ENCODE data around the gene CHST15. TPM values are rescaled to one million over a fixed set of nuclear protein-coding genes. Genes with fewer than 3 reads are reported as not detected.

CHST15 gene
- total RNA-seq, 1 donor from 2014 or later = 148 TPM

DNA sequence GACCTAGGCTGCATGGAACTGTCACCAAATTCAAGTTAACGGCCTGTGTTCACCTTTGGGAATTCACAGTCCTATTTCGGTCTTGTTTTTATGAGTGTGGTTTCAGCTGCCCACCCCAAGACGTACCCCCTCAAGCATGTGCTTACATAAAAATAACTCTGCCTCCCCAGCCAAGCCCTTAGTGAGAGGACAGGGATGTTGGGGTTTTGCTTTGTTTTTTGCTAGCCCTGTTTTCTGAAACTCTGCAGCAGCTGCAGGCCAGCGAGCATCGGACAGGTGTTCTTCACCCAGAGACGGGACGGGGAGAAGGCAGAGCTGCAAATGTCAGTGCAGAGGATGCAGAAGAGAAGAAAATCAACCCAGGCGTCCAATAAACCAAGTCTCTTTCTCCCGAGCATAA, 13.5 kb downstream of the CHST15 start:
- Mint-ChIP-seq H3K4me3 (ENCODE audit: unreplicated experiment) (peak overlapping the region; percentile 47), H3K4me1 (ENCODE audit: unreplicated experiment) (peaks cover 54% of the 10 kb centered on the region), H3K36me3 (ENCODE audit: low read depth, unreplicated experiment) (peaks cover 9% of the 10 kb centered on the region), H3K27me3 (ENCODE audit: unreplicated experiment) (peaks cover 5% of the 10 kb centered on the region), H3K9me3 (ENCODE audit: unreplicated experiment) (no peaks in the 10 kb centered on the region), H3K27ac (ENCODE audit: unreplicated experiment) (no peak overlapping the region)
- no peak for DNase-seq (ENCODE audit: low spot score)
- TF ChIP-seq CTCF (IDR thresholded peaks at IDR 0.05; ENCODE audit: unreplicated experiment) = no peak

- H3K4me3 Mint-ChIP-seq (ENCODE audit: unreplicated experiment) = no peak overlapping the region
- TF ChIP-seq CTCF (IDR thresholded peaks at IDR 0.05; ENCODE audit: unreplicated experiment) = no peak
- peaks cover 13% of the 10 kb centered on the region for H3K36me3 Mint-ChIP-seq (ENCODE audit: low read depth, unreplicated experiment)
- H3K27ac Mint-ChIP-seq (ENCODE audit: unreplicated experiment) = no peak overlapping the region
- H3K9me3 Mint-ChIP-seq (ENCODE audit: unreplicated experiment) = no peaks in the 10 kb centered on the region
- H3K27me3 Mint-ChIP-seq (ENCODE audit: unreplicated experiment) = peaks cover 3% of the 10 kb centered on the region
- H3K4me1 Mint-ChIP-seq (ENCODE audit: unreplicated experiment) = peaks cover 52% of the 10 kb centered on the region
- no peak for DNase-seq (ENCODE audit: low spot score)
These were observed 14.7 kb downstream of the CHST15 start for GRCh38 chr10:124078714-124079113.

DNA sequence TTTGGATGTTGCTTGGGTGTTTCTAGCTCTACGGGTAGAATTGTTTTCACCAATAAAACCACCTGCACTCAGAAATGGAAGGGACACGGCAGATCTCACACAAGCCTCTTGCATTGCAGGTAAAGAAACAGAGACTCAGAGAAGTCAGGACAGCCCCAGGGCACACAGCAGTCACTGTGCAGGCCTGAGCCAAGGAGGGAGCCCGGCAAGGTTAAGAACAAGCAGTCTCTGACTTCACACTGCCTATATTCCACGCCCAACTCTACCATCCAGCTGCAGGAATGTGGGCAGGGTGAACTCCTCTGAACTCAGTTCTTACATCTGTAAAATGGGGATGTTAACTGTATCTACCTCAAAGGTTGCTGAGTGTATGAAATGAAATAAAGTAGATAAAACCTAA, 15.4 kb downstream of the CHST15 start:
- Mint-ChIP-seq H3K36me3 (ENCODE audit: low read depth, unreplicated experiment) (peaks cover 17% of the 10 kb centered on the region), H3K27ac (ENCODE audit: unreplicated experiment) (no peak overlapping the region), H3K4me1 (ENCODE audit: unreplicated experiment) (peaks cover 57% of the 10 kb centered on the region), H3K9me3 (ENCODE audit: unreplicated experiment) (no peaks in the 10 kb centered on the region), H3K4me3 (ENCODE audit: unreplicated experiment) (no peak overlapping the region), H3K27me3 (ENCODE audit: unreplicated experiment) (peaks cover 3% of the 10 kb centered on the region)
- DNase-seq (ENCODE audit: low spot score) = no peak
- no peak for TF ChIP-seq CTCF (IDR thresholded peaks at IDR 0.05; ENCODE audit: unreplicated experiment)

DNA sequence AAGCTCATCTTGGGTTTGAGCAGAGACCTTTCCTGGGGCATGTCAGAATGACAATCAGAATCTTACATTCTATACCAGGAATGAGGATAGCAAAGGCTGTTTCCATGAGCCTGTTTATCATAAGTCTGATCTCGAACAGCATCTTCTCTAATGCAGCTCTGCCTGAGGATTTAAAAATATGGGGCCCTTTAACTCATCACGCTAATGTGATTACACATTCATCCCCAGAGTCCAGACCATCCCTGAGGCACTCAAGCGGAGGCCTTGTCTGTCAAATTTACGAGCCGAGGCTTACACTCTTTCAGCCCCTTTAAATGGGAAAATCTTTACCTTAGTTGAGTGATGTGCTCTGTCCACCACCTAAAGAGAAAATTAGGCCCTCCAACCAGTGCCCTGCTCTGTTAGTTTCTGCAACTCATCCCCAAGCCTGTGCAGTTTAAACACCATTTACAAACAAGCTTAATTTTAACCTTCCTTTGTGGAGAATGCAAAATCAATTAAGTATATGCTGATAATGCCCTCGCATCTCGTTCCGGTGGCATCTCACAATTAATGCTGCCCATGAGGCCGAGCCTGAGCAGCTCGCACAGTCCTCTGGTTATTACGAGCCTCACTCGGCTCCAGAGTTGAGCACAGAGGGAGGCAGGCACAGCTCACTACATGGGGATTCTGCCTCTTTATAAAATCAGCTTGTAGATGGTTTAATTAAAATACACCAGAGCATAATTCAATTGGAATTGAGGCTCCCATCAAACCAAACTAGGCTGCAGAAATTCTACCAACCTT, 16.0 kb downstream of the CHST15 start:
- H3K36me3 Mint-ChIP-seq (ENCODE audit: low read depth, unreplicated experiment) = peaks cover 14% of the 10 kb centered on the region
- no peak for TF ChIP-seq CTCF (IDR thresholded peaks at IDR 0.05; ENCODE audit: unreplicated experiment)
- no peak overlapping the region for H3K4me3 Mint-ChIP-seq (ENCODE audit: unreplicated experiment)
- no peak overlapping the region for H3K27ac Mint-ChIP-seq (ENCODE audit: unreplicated experiment)
- no peak for DNase-seq (ENCODE audit: low spot score)
- peaks cover 3% of the 10 kb centered on the region for H3K27me3 Mint-ChIP-seq (ENCODE audit: unreplicated experiment)
- peaks cover 61% of the 10 kb centered on the region for H3K4me1 Mint-ChIP-seq (ENCODE audit: unreplicated experiment)
- no peaks in the 10 kb centered on the region for H3K9me3 Mint-ChIP-seq (ENCODE audit: unreplicated experiment)

DNA sequence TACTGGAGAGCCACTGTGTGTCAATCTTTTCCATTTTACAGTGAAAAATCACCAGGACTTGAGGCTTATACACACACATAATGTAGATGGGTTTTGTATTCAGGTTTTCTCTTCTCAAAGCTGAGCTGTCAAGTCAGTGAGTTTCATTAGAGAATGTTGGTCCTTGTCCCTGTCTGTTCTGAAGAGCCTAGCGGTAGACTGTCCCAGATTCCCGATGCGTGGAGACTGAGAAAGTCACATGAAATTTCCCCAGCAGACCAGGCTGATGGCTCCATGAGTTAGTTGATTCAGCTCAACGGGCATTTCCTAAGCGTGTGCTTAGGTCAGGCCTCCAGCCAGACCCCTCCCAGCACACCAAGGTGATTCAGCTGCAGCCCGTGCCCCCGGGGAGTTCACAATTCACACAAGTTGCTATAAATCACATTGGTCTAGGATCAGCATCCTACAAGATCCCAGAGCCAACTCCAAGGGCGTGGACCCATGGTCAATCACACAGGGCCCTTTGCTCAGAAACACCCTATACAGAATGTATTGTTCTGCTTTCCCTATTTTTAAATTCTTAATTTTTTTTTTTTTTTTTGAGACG, 17.2 kb downstream of the CHST15 start:
- Mint-ChIP-seq H3K4me1 (ENCODE audit: unreplicated experiment) (peaks cover 64% of the 10 kb centered on the region), H3K27me3 (ENCODE audit: unreplicated experiment) (peaks cover 3% of the 10 kb centered on the region), H3K27ac (ENCODE audit: unreplicated experiment) (no peak overlapping the region)

More for the DNA sequence above, 17.2 kb downstream of the CHST15 start:
- Mint-ChIP-seq H3K4me3 (ENCODE audit: unreplicated experiment) (no peak overlapping the region), H3K36me3 (ENCODE audit: low read depth, unreplicated experiment) (peaks cover 10% of the 10 kb centered on the region), H3K9me3 (ENCODE audit: unreplicated experiment) (no peaks in the 10 kb centered on the region)
- TF ChIP-seq CTCF (IDR thresholded peaks at IDR 0.05; ENCODE audit: unreplicated experiment) = no peak
- no peak for DNase-seq (ENCODE audit: low spot score)

All from endothelial cell (in vitro differentiated cells).